HG02610 (cell line): Measurements from ENCODE around the gene CSRP1.

Experiments
- ATAC-seq: cut with Tn5 transposase; IDR thresholded peaks from one replicate; pipeline ENCODE4 v1.9.1; 2021; ENCODE audit warnings: mild to moderate bottlenecking, moderate library complexity; ENCODE audit not compliant: unreplicated experiment

The CSRP1 gene

DNA sequence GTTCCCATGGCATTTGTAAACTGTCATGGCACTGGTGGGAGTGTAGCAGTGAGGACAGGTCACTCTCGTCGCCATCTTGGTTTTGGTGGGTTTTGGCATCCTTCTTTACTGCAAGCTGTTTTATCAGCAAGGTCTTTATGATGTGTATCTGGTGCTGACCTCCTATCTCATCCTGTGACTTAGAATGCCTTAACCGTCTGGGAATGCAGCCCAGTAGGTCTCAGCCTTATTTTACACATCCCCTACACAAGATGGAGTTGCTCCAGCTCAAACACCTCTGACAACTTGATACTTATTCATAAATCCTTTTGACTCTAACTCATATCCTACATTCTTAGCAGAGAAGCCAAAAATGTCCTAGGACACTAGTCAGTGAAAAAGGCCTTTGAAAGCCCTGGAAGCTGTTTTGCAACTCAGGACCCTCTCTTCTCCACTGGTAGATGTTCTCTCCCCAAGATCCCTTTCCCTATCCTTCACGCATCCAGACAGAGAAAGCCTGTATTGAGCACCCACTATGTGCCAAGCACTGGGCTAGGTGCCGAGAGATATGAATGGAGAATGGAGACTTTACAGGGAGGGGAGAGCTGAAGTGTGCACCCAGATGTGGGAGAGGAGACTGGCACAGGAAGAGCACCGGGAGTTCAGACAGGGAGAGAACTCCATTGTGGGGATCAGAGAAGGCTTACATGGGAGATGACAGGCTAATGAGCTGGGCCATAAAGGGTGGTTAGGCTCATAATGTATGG lies 6.7 kb upstream of the CSRP1 start:
- ATAC-seq: no peak

GRCh38 chr1:201511941-201512539 lies 5.1 kb upstream of the CSRP1 start:
- ATAC-seq: no peak

DNA sequence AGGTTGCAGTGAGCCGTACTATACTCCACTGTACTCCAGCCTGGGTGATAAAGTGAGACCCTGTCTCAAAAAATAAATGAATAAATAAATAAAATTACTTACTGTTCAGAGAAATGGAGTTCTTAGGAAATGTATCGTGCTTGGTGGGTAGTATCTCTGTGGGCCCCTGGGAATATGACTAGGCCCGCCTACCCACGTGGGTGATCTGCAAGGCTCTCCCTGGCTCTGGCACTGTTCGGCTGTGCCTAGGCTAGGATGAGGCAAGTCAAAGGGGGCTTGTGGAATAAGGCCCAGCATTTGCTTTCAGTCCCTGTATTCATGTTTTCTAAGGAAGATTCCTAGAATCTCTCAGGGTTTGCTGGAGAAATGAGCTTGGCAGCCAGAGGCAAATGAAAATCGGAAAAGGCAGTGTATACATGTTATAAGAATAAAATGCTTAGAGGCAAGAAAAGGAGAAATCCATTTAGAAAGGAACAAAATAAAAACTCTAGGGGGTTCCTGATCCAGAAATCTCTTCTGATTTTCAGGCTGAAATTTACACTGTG lies 4.5 kb upstream of the CSRP1 start:
- ATAC-seq: no peak

- no peak for ATAC-seq
These were observed 3.8 kb upstream of the CSRP1 start for GRCh38 chr1:201510734-201511133.

DNA sequence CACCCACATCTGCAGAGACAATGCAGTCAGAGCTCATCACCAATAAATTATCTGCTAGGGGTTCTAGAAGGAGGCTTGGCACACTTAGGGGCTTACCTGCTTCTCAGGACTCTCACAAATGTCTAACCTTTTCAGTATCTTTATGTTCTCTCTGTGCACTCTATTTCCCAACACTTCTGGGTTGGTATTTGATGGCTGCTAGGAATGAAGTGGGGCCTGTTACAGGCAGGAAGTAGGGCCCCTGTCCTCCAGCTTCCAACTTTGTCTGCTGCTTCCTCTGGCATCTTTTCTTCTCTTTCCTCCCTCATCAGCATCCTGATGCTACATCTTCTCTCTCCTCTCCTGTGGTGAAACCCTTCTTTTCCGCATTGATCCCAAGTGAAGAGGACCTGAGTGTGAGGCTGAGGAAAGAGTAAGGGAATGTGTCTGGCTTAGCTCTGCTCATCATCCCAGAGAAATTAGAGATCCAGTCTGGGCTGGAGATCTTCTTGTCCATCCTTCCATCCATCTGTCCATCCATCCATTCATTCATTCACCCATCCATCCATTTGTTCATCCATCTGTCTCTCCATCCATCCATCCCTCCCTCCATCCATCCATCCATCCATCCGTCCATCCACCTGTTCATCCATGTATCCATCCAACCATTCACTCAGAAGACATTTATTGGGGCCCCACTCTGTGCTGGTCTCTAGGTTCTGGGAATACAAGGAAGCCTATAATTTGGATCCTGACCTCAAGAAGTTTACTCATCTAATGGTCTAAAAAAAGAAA lies 2.9 kb upstream of the CSRP1 start:
- no peak for ATAC-seq

GRCh38 chr1:201508809-201509208 lies 1.9 kb upstream of the CSRP1 start:
- no peak for ATAC-seq

DNA sequence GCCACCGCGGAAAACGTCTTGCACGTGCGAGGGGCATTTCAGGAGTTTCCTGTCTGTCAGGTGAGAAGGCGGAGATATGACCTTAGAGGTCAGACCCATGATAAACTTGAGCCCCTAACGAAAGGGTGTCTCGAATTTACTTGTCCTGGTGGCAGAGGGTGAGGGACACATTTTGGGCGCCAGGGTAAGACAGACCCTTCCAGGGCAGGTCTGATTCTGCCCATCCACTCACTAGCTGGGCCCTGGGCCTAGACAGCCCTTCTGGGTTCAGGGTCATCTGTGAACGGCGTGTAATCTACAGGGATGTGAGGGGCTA lies 395 bp upstream of the CSRP1 start:
- ATAC-seq: peak; percentile 9

DNA sequence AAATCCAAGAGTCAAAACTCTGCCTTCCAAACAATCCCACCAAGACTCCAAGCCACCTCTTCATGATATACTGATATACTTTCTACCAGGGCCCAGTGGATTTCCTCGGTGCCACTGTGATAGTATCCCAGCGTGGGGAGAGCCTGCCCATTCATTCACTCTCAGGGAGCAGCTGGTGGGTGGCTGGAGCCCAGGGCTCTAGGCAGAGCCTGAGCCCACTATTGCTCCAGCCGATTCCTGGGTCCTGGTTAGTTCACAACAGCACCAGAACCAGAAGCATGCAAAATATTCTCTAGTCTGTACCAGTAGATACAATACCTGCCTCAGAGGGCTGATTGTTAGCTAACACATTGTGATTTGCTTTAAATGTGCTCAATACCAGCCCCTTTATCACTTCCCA lies 831 bp downstream of the CSRP1 start:
- no peak for ATAC-seq

GRCh38 chr1:201505503-201505890 lies 1.4 kb downstream of the CSRP1 start:
- ATAC-seq: no peak

- no peak for ATAC-seq
These were observed 2.0 kb downstream of the CSRP1 start for GRCh38 chr1:201504799-201505502.

- ATAC-seq: no peak
These were observed 2.7 kb downstream of the CSRP1 start for GRCh38 chr1:201504179-201504631.

- no peak for ATAC-seq
These were observed 3.3 kb downstream of the CSRP1 start for GRCh38 chr1:201503397-201504176.

- ATAC-seq: no peak
These were observed 4.4 kb downstream of the CSRP1 start for GRCh38 chr1:201502511-201502857.

DNA sequence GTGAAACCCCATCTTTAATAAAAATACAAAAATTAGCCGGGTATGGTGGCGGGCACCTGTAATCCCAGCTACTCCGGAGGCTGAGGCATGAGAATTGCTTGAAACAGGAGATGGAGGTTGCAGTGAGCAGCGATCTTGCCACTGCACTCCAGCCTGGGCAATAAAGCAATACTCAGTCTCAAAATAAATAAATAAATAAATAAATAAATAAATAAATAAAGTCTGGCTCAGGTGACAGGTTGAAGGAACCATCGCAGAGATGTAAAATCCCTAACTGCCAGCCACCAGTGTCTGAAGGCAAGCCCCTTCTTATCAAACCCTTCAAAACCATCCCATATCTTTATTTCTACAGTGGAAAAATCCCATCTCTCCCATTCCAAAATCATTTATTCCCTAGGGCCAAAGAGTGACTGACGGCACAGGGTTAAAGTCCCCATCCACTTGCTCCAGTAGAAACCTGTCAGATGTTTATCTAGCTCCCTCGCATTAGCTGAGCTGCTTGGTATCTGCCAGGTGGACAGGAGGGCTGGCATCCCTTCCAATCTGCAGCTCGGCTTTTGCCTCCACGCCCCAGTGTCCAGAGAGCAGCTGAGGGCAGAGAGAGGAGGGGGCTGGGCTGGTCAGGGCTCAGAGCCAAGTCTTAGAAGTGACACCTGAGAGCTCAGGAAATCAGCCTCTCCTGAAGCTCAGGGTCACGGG lies 5.0 kb downstream of the CSRP1 start:
- no peak for ATAC-seq

- ATAC-seq: no peak
These were observed 5.8 kb downstream of the CSRP1 start for GRCh38 chr1:201501144-201501543.

- ATAC-seq: no peak
These were observed 6.2 kb downstream of the CSRP1 start for GRCh38 chr1:201500670-201501120.

- no peak for ATAC-seq
These were observed 6.9 kb downstream of the CSRP1 start for GRCh38 chr1:201499795-201500669.

GRCh38 chr1:201499191-201499590 lies 7.7 kb downstream of the CSRP1 start:
- ATAC-seq: no peak

DNA sequence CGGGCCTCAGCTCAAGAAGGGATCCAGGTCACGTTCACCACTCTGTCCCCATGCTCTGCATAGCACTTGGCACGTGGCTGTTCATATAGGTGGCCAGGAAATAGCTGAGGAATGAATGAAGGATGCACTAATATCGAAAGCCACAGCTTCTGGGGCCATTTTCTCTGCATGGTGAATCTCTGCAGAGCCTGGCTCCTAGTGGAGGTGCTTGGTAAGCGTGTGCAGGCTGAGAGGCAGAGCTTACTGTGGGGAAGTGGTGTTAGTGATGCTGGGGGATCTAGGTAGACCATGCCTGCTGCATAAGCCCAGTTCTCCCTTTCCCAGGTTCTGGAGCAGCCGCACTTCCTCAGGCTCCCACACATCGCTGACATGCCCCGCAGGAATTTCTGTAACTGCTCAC lies 8.3 kb downstream of the CSRP1 start:
- no peak for ATAC-seq
